ENCODE data around the gene PRAMEF14.
"Not testable (repeated sequence)": the region's sequence is repeated elsewhere in the genome, so short reads cannot be mapped to it uniquely, and the experiment has no call there.

The PRAMEF14 gene

GRCh38 chr1:13347034-13347433 is at the start of gene PRAMEF14:
Gene PRAMEF14 (minus strand): TSS chr1:13347134. CDS start chr1:13345314, 1,820 bp downstream.
- H3K4me3 ChIP-seq (ENCODE audit: low read depth, low read length); DNase-seq (ENCODE audit: low read depth): not testable (repeated sequence)

- not testable (repeated sequence) for DNase-seq (ENCODE audit: low read depth); H3K4me3 ChIP-seq (ENCODE audit: low read depth, low read length)
Measured at GRCh38 chr1:13395311-13395710, 48.4 kb upstream of the PRAMEF14 start.

GRCh38 chr1:13394761-13395160 is 47.8 kb upstream of the PRAMEF14 start:
- H3K4me3 ChIP-seq (ENCODE audit: low read depth, low read length); DNase-seq (ENCODE audit: low read depth): not testable (repeated sequence)

- DNase-seq (ENCODE audit: low read depth); H3K4me3 ChIP-seq (ENCODE audit: low read depth, low read length): not testable (repeated sequence)
Measured at GRCh38 chr1:13393004-13393403, 46.1 kb upstream of the PRAMEF14 start.

GRCh38 chr1:13389332-13389731 is 42.4 kb upstream of the PRAMEF14 start, which contains the start of gene PRAMEF17:
Gene PRAMEF17 (plus strand): TSS chr1:13389632. CDS start chr1:13389658, 26 bp downstream.
- not testable (repeated sequence) for H3K4me3 ChIP-seq (ENCODE audit: low read depth, low read length); DNase-seq (ENCODE audit: low read depth)

- not testable (repeated sequence) for DNase-seq (ENCODE audit: low read depth); H3K4me3 ChIP-seq (ENCODE audit: low read depth, low read length)
Measured at GRCh38 chr1:13380380-13380779, 33.4 kb upstream of the PRAMEF14 start.

GRCh38 chr1:13378983-13379382 is 32.0 kb upstream of the PRAMEF14 start:
- not testable (repeated sequence) for DNase-seq (ENCODE audit: low read depth); H3K4me3 ChIP-seq (ENCODE audit: low read depth, low read length)

- TF ChIP-seq CTCF (IDR thresholded peaks at IDR 0.05; ENCODE audit: low read depth, low read length, missing control alignments): peak; percentile 47
- H3K4me3 ChIP-seq (ENCODE audit: low read depth, low read length); DNase-seq (ENCODE audit: low read depth): not testable (repeated sequence)
Measured at GRCh38 chr1:13368544-13368943, 21.6 kb upstream of the PRAMEF14 start.

- DNase-seq (ENCODE audit: low read depth); H3K4me3 ChIP-seq (ENCODE audit: low read depth, low read length): not testable (repeated sequence)
Measured at GRCh38 chr1:13366536-13366935, 19.6 kb upstream of the PRAMEF14 start.

GRCh38 chr1:13364928-13365327 is 18.0 kb upstream of the PRAMEF14 start:
- DNase-seq (ENCODE audit: low read depth); H3K4me3 ChIP-seq (ENCODE audit: low read depth, low read length): not testable (repeated sequence)

- H3K4me3 ChIP-seq (ENCODE audit: low read depth, low read length): not testable (repeated sequence)
Measured at GRCh38 chr1:13362364-13362763, 15.4 kb upstream of the PRAMEF14 start.

GRCh38 chr1:13356774-13357173 is 9.8 kb upstream of the PRAMEF14 start:
- not testable (repeated sequence) for H3K4me3 ChIP-seq (ENCODE audit: low read depth, low read length)
- DNase-seq (ENCODE audit: low read depth): peak; percentile 31

More at GRCh38 chr1:13362364-13362763, 15.4 kb upstream of the PRAMEF14 start:
- DNase-seq (ENCODE audit: low read depth): not testable (repeated sequence)

GRCh38 chr1:13354475-13354874 is 7.5 kb upstream of the PRAMEF14 start:
- DNase-seq (ENCODE audit: low read depth); H3K4me3 ChIP-seq (ENCODE audit: low read depth, low read length): not testable (repeated sequence)

More at GRCh38 chr1:13356774-13357173, 9.8 kb upstream of the PRAMEF14 start:
- peak; percentile 48 for TF ChIP-seq CTCF (IDR thresholded peaks at IDR 0.05; ENCODE audit: low read depth, low read length, missing control alignments)

GRCh38 chr1:13353476-13353875 is 6.5 kb upstream of the PRAMEF14 start:
- H3K4me3 ChIP-seq (ENCODE audit: low read depth, low read length); DNase-seq (ENCODE audit: low read depth): not testable (repeated sequence)

- DNase-seq (ENCODE audit: low read depth): not testable (repeated sequence)
Measured at GRCh38 chr1:13342496-13342895, 4.4 kb downstream of the PRAMEF14 start.

GRCh38 chr1:13315281-13315680 is 31.7 kb downstream of the PRAMEF14 start, which contains the start of gene PRAMEF15:
Gene PRAMEF15 (plus strand): TSS chr1:13315581. CDS start chr1:13318408, 2,827 bp downstream.
- H3K4me3 ChIP-seq (ENCODE audit: low read depth, low read length); DNase-seq (ENCODE audit: low read depth): not testable (repeated sequence)

More at GRCh38 chr1:13342496-13342895, 4.4 kb downstream of the PRAMEF14 start:
- H3K4me3 ChIP-seq (ENCODE audit: low read depth, low read length): not testable (repeated sequence)

- not testable (repeated sequence) for DNase-seq (ENCODE audit: low read depth); H3K4me3 ChIP-seq (ENCODE audit: low read depth, low read length)
Measured at GRCh38 chr1:13303239-13303638, 43.7 kb downstream of the PRAMEF14 start, which contains the start of gene PRAMEF33. Gene PRAMEF33 (plus strand): TSS chr1:13303539. CDS start chr1:13305955, 2,416 bp downstream.

- not testable (repeated sequence) for H3K4me3 ChIP-seq (ENCODE audit: low read depth, low read length); DNase-seq (ENCODE audit: low read depth)
Measured at GRCh38 chr1:13302197-13302596, 44.7 kb downstream of the PRAMEF14 start.

Data from GM12864 (cell line).